A549 (cell line): ENCODE measurements around the gene DFFB. TPM values are rescaled to one million over a fixed set of nuclear protein-coding genes. Genes with fewer than 3 reads are reported as not detected.

Source experiments
- ATAC-seq, 2 experiments: fragments of 200-7000 bp in 1 of 2; fragments of >200 bp in 1 of 2; cut with Nextera tagmentation in 1 of 2; cut with Tn5 transposase in 1 of 2; 3 replicates each; pipeline versions ENCODE4 v1.8.0 to v1.9.1; 2018 to 2020; ENCODE audit warnings: mild to moderate bottlenecking in 1 of 2, moderate library complexity in 1 of 2
- CTCF ChIA-PET: fragments of 300-600 bp; sonication (Branson Sonifier 250); formaldehyde crosslinking; extraction: SDS; loops from one replicate; lab custom pipeline; 2021; ENCODE audit warnings: antibody characterized with exemption, inconsistent platforms; lab: Yijun Ruan, JAX
- POLR2A ChIA-PET: fragments of 350-600 bp; formaldehyde crosslinking; extraction: SDS; loops from one replicate; lab custom pipeline; 2021; ENCODE audit warnings: antibody characterized with exemption, inconsistent platforms; lab: Yijun Ruan, JAX
- DNase-seq, 2 experiments: peaks; one replicate each; pipeline versions ENCODE4 v3.0.0 to v3.0.0-alpha.2; 2011 to 2016; ENCODE audit warnings: low read depth in 1 of 2, low spot score in 1 of 2
- FAIRE-seq: peaks from 2 replicates; lab custom pipeline; 2011; peaks lifted over from hg19 to GRCh38; lab: Jason Lieb, UNC
- H3K27ac ChIP-seq, 2 experiments: fragments of >200 bp; sonication (Bioruptor Twin); formaldehyde crosslinking; 3 replicates each; pipeline ENCODE4 v1.5.1; 2016 to 2017
- H3K4me1 ChIP-seq: fragments of >200 bp; sonication (Bioruptor Twin); formaldehyde crosslinking; 3 replicates; pipeline ENCODE4 v1.6.1; 2016
- H3K4me2 ChIP-seq: fragments of >200 bp; sonication (Bioruptor Twin); formaldehyde crosslinking; 3 replicates; pipeline ENCODE4 v1.6.1; 2016
- H3K4me3 ChIP-seq: fragments of >200 bp; sonication (Bioruptor Twin); formaldehyde crosslinking; 3 replicates; pipeline ENCODE4 v1.5.1; 2016
- H3K9me3 ChIP-seq: fragments of >200 bp; sonication (Bioruptor Twin); formaldehyde crosslinking; 3 replicates; pipeline ENCODE4 v1.6.1; 2016
- ATOH8 ChIP-seq: fragments of 250-450 bp; sonication (Bioruptor Pico); IDR thresholded peaks from 2 replicates; pipeline ENCODE4 v1.5.0; 2020; ENCODE audit warnings: low read depth, mild to moderate bottlenecking, moderate library complexity
- BCL3 ChIP-seq: fragments of >200 bp; sonication (Bioruptor Twin); formaldehyde crosslinking; IDR thresholded peaks from 3 replicates; pipeline ENCODE4 v1.6.1; 2016
- CEBPB ChIP-seq, 2 experiments: fragments of >200 bp in 1 of 2; sonication (Bioruptor Twin) in 1 of 2; formaldehyde crosslinking in 1 of 2; IDR thresholded peaks; 2 replicates each; pipeline ENCODE4 v1.6.1; 2012 to 2016
- EHMT2 ChIP-seq: fragments of 200-600 bp; sonication (generic); IDR thresholded peaks from 2 replicates; pipeline ENCODE4 v1.6.1; 2016; ENCODE audit warnings: antibody characterized with exemption, low read depth, mild to moderate bottlenecking, moderate library complexity
- ESRRA ChIP-seq: fragments of 150-350 bp; IDR thresholded peaks from 2 replicates; pipeline ENCODE4 v1.6.1; 2014; ENCODE audit warnings: mild to moderate bottlenecking, low read length, borderline replicate concordance
- GATA3 ChIP-seq: IDR thresholded peaks from 2 replicates; pipeline ENCODE4 v1.6.1; 2012; ENCODE audit warnings: borderline replicate concordance
- HEYL ChIP-seq: fragments of 250-450 bp; sonication (Bioruptor Pico); IDR thresholded peaks from 2 replicates; pipeline ENCODE4 v1.8.0; 2021; ENCODE audit warnings: mild to moderate bottlenecking, moderate library complexity
- JUN ChIP-seq, 2 experiments: fragments of >200 bp; sonication (Bioruptor Twin); formaldehyde crosslinking; IDR thresholded peaks; 2 replicates in 1 of 2; 3 replicates in 1 of 2; pipeline ENCODE4 v1.6.1; 2016 to 2017
- KDM1A ChIP-seq: fragments of 200-600 bp; sonication (generic); IDR thresholded peaks from 2 replicates; pipeline ENCODE4 v1.6.1; 2016; ENCODE audit warnings: low read depth, mild to moderate bottlenecking
- KDM5A ChIP-seq: fragments of 200-600 bp; sonication (generic); IDR thresholded peaks from 2 replicates; pipeline ENCODE4 v1.6.1; 2016; ENCODE audit warnings: antibody characterized with exemption, mild to moderate bottlenecking
- MAX ChIP-seq: IDR thresholded peaks from 2 replicates; pipeline ENCODE4 v1.6.1; 2012
- MAZ ChIP-seq: fragments of 150-350 bp; IDR thresholded peaks from 2 replicates; pipeline ENCODE4 v1.6.1; 2014; ENCODE audit warnings: antibody characterized with exemption, low read depth, low read length, borderline replicate concordance
- MYC ChIP-seq: IDR thresholded peaks from 2 replicates; pipeline ENCODE4 v1.6.1; 2012; ENCODE audit warnings: mild to moderate bottlenecking, inconsistent platforms, low read length, improper control_type of control experiment, borderline replicate concordance
- NFE2L2 ChIP-seq: fragments of 150-350 bp; conservative IDR thresholded peaks from 2 replicates; pipeline ENCODE4 v1.6.1; 2014; ENCODE audit warnings: low read length
- PBX3 ChIP-seq: IDR thresholded peaks from 2 replicates; pipeline ENCODE4 v1.6.1; 2012
- POLR2AphosphoS2 ChIP-seq: conservative IDR thresholded peaks from 2 replicates; pipeline ENCODE4 v1.6.1; 2012; ENCODE audit warnings: low read length, improper control_type of control experiment, inconsistent platforms
- REST ChIP-seq: fragments of 200-600 bp; sonication (generic); IDR thresholded peaks from 2 replicates; pipeline ENCODE4 v1.6.1; 2016; ENCODE audit warnings: antibody characterized with exemption, mild to moderate bottlenecking, moderate library complexity
- RFX5 ChIP-seq: fragments of 450-650 bp; IDR thresholded peaks from 2 replicates; pipeline ENCODE4 v1.7.1; 2014; ENCODE audit warnings: antibody characterized with exemption, mild to moderate bottlenecking, moderate library complexity
- SMC3 ChIP-seq: fragments of >200 bp; sonication (Bioruptor Twin); formaldehyde crosslinking; IDR thresholded peaks from 3 replicates; pipeline ENCODE4 v1.6.1; 2018; ENCODE audit warnings: inconsistent platforms
- TFCP2L1 ChIP-seq: fragments of 250-450 bp; sonication (Bioruptor Pico); IDR thresholded peaks from 2 replicates; pipeline ENCODE4 v1.5.0; 2021; ENCODE audit warnings: mild to moderate bottlenecking
- TP53 ChIP-seq: fragments of 250-450 bp; sonication (Bioruptor Pico); IDR thresholded peaks from 2 replicates; pipeline ENCODE4 v1.5.0; 2021; ENCODE audit warnings: mild to moderate bottlenecking, moderate library complexity
- USF2 ChIP-seq: fragments of 450-650 bp; IDR thresholded peaks from 2 replicates; pipeline ENCODE4 v1.6.1; 2014; ENCODE audit warnings: antibody characterized with exemption
- ZFP36 ChIP-seq: fragments of 450-650 bp; IDR thresholded peaks from 2 replicates; pipeline ENCODE4 v1.6.1; 2014; ENCODE audit warnings: borderline replicate concordance; ENCODE audit not compliant: partially characterized antibody
- WGBS: methylation state at CpG from one replicate; pipeline ENCODE4 v1.1.6; 2017; ENCODE audit errors: missing lambda C conversion rate; 5-methylcytosine and 5-hydroxymethylcytosine counted together
- polyA plus RNA-seq, 4 experiments: library from polyadenylated mRNA; depleted of rRNA in 3 of 4; stranded (reverse); fragments of >200 nt; fragmentation: RNase III in 1 of 4; extraction: RNeasy Plus Mini Kit Qiagen cat#74134 plus additional on column Dnase treatment in 1 of 4; gene quantifications; 2 replicates in 3 of 4; 3 replicates in 1 of 4; pipeline ENCODE4 v1.2.3, GENCODE V29; 2011 to 2017

DFFB gene
- polyA plus RNA-seq, 2 of the 4 experiments (the other 2 are of a cell fraction) = 2.5 to 3.7 TPM

GRCh38 chr1:3923378-3924185 lies 66.3 kb downstream of the DFFB start:
- FAIRE-seq (no peak), ATAC-seq (no peak)

GRCh38 chr1:3924186-3924824 lies 67.0 kb downstream of the DFFB start:
- Histone ChIP-seq H3K4me2 (peak overlapping the region; percentile 23; the same call in 2 of the 3 replicates), H3K9me3 (no peaks in the 10 kb centered on the region; the same call in 2 of the 3 replicates), H3K4me3 (no peak overlapping the region), H3K27ac (peak overlapping the region in 1 of 2 experiments; percentile 59; a peak in 4 of 6 replicates), H3K4me1 (peaks cover 12% of the 10 kb centered on the region; the same call in 1 of the 3 replicates)
- DNase-seq = no peak
- TF ChIP-seq KDM1A (no peak), USF2 (no peak), EHMT2 (no peak), GATA3 (no peak), HEYL (no peak), ATOH8 (CRISPR knock-in tag) (no peak), ZFP36 (no peak), JUN (IDR thresholded peaks at IDR 0.05) (no peak), TP53 (CRISPR knock-in tag) (no peak), KDM5A (no peak), CEBPB (IDR thresholded peaks at IDR 0.05) (no peak), SMC3 (no peak), MAZ (no peak), ESRRA (no peak), REST (no peak), TFCP2L1 (CRISPR knock-in tag) (no peak), BCL3 (no peak), NFE2L2 (no peak)
- no peak for FAIRE-seq
- POLR2A ChIA-PET = no interaction called here
- no peak for ATAC-seq
- CTCF ChIA-PET = interaction anchor here (0.9 to 1.1 kb wide), 2 partner anchors 10 to 1821 kb away, joined by 3 to 5 read pairs; no protein-coding TSS in a partner anchor
- 32% methylated on average over 4 of the region's 13 CpGs for WGBS

More at GRCh38 chr1:3923378-3924185, 66.3 kb downstream of the DFFB start:
- ChIA-PET CTCF (interaction anchor here (1.1 kb wide), 1 partner anchor 11 kb away, joined by 5 read pairs; no protein-coding TSS in a partner anchor), POLR2A (no interaction called here)
- no peaks in the 10 kb centered on the region; the same call in 2 of the 3 replicates for H3K9me3 ChIP-seq
- peaks cover 12% of the 10 kb centered on the region; the same call in 1 of the 3 replicates for H3K4me1 ChIP-seq
- no peak overlapping the region; a peak in 1 of 6 replicates for H3K27ac ChIP-seq
- TF ChIP-seq MAX (no peak), POLR2AphosphoS2 (no peak), ESRRA (no peak), RFX5 (no peak), PBX3 (no peak), MYC (no peak)
- H3K4me2 ChIP-seq = no peak overlapping the region
- no peak overlapping the region for H3K4me3 ChIP-seq
- no peak for DNase-seq
- 60% methylated on average over 14 of the region's 25 CpGs for WGBS
